MM.1S (cell line): ENCODE results near the gene RIOK2.

Source experiments
- DNase-seq: peaks from one replicate; pipeline ENCODE4 v3.0.0-alpha.2; 2015
- H2AFZ ChIP-seq: fragments of 300-600 bp; sonication (generic); 2 replicates; pipeline ENCODE4 v1.6.0; 2016; ENCODE audit warnings: antibody characterized with exemption, low read length
- H3F3A ChIP-seq: fragments of 300-600 bp; sonication (generic); 2 replicates; pipeline ENCODE4 v1.6.1; 2016; ENCODE audit warnings: mild to moderate bottlenecking, antibody characterized with exemption, low read length, moderate library complexity, mixed read lengths; ENCODE audit not compliant: insufficient read depth
- H3K27ac ChIP-seq: fragments of 300-600 bp; sonication (generic); 2 replicates; pipeline ENCODE4 v1.5.1; 2016; ENCODE audit warnings: mild to moderate bottlenecking, low read length
- H3K27me3 ChIP-seq: fragments of 300-600 bp; sonication (generic); replicated peaks from 2 replicates; pipeline ENCODE4 v1.6.0; 2016; ENCODE audit warnings: low read length; ENCODE audit not compliant: insufficient read depth
- H3K36me3 ChIP-seq: fragments of 300-600 bp; sonication (generic); replicated peaks from 2 replicates; pipeline ENCODE4 v1.6.1; 2016; ENCODE audit warnings: mild to moderate bottlenecking, low read length, mixed read lengths; ENCODE audit not compliant: insufficient read depth
- H3K4me1 ChIP-seq: fragments of 300-600 bp; sonication (generic); 2 replicates; pipeline ENCODE4 v1.6.1; 2016; ENCODE audit warnings: low read length, mixed read lengths
- H3K4me2 ChIP-seq: fragments of 300-600 bp; sonication (generic); 2 replicates; pipeline ENCODE4 v1.6.0; 2016; ENCODE audit warnings: low read depth, low read length
- H3K4me3 ChIP-seq: fragments of 300-600 bp; sonication (generic); 2 replicates; pipeline ENCODE4 v1.5.1; 2016; ENCODE audit warnings: low read length, mixed read lengths
- H3K79me2 ChIP-seq: fragments of 300-600 bp; sonication (generic); 2 replicates; pipeline ENCODE4 v1.6.1; 2016; ENCODE audit warnings: mixed run types, low read length, mixed read lengths
- H3K9ac ChIP-seq: fragments of 300-600 bp; sonication (generic); 2 replicates; pipeline ENCODE4 v1.6.1; 2016; ENCODE audit warnings: low read length, mixed read lengths
- H3K9me2 ChIP-seq: fragments of 300-600 bp; sonication (generic); replicated peaks from 2 replicates; pipeline ENCODE4 v1.6.1; 2016; ENCODE audit warnings: mild to moderate bottlenecking, low read length, mixed read lengths; ENCODE audit not compliant: insufficient read depth
- H3K9me3 ChIP-seq: fragments of 300-600 bp; sonication (generic); replicated peaks from 2 replicates; pipeline ENCODE4 v1.6.1; 2016; ENCODE audit warnings: mild to moderate bottlenecking, low read length, mixed read lengths; ENCODE audit not compliant: insufficient read depth
- H4K20me1 ChIP-seq: fragments of 300-600 bp; sonication (generic); 2 replicates; pipeline ENCODE4 v1.6.1; 2016; ENCODE audit warnings: mild to moderate bottlenecking, low read length, moderate library complexity, mixed read lengths; ENCODE audit not compliant: insufficient read depth
- EZH2 ChIP-seq: fragments of 300-600 bp; sonication (generic); optimal IDR thresholded peaks from 2 replicates; pipeline ENCODE3; 2017; ENCODE audit warnings: low read depth, mild to moderate bottlenecking, antibody characterized with exemption, low read length, mixed read lengths
- EZH2phosphoT487 ChIP-seq: fragments of 300-600 bp; sonication (generic); IDR thresholded peaks from 2 replicates; pipeline ENCODE4 v1.6.1; 2018; ENCODE audit warnings: antibody characterized with exemption, low read length
- TF ChIP-seq, protein P1 (sequence below): fragments of 300-600 bp; sonication (generic); IDR thresholded peaks from 2 replicates; pipeline ENCODE4 v1.5.1; 2016; ENCODE audit warnings: antibody characterized with exemption, low read length, mixed read lengths

The RIOK2 gene

DNA sequence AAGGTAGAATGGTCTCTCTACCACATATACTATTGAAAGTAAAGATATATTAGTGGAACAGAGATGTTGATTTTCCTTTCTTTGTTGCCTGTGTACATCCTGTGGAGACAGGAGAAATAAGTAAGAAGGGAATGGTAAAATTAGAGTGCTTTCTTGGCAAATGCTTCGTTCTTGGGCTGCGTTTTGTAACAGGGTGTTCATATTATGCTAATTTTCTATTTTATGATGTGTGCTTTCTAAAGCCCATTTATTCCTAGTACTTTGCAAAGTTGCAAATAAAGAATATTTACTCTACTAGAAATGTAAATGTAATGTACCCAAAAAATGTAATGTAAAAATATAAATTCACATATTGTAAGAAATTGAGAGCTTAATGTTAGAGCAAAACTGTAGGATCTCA, 40.5 kb upstream of the RIOK2 start:
- TF ChIP-seq EZH2 (no peak), EZH2phosphoT487 (no peak)
- TF ChIP-seq, protein P1, sequence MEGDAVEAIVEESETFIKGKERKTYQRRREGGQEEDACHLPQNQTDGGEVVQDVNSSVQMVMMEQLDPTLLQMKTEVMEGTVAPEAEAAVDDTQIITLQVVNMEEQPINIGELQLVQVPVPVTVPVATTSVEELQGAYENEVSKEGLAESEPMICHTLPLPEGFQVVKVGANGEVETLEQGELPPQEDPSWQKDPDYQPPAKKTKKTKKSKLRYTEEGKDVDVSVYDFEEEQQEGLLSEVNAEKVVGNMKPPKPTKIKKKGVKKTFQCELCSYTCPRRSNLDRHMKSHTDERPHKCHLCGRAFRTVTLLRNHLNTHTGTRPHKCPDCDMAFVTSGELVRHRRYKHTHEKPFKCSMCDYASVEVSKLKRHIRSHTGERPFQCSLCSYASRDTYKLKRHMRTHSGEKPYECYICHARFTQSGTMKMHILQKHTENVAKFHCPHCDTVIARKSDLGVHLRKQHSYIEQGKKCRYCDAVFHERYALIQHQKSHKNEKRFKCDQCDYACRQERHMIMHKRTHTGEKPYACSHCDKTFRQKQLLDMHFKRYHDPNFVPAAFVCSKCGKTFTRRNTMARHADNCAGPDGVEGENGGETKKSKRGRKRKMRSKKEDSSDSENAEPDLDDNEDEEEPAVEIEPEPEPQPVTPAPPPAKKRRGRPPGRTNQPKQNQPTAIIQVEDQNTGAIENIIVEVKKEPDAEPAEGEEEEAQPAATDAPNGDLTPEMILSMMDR, result no peak
- Histone ChIP-seq H3F3A (no peaks in the 10 kb centered on the region), H3K27ac (no peak overlapping the region)

DNA sequence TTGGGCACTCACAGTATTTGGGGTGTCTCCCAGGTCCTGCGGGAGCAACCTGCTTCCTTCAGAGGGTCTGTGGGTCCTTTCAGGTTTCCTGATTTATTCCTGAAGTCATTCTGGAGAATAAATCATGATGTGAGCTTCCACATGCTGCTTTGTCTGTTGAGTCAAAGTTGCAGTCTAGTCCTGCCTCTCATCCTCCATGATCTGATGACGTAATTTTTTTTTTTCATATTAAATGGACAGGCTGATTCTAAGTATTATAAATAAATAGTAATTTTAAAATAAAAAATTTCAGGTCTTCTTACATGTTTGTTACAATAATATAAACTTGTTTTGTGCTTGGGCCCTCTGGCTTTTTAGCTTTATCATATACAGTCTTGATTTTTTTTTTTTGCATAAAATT, 26.3 kb upstream of the RIOK2 start:
- TF ChIP-seq EZH2 (no peak), EZH2phosphoT487 (no peak)
- TF ChIP-seq, protein P1, result no peak

More for the DNA sequence above, 40.5 kb upstream of the RIOK2 start:
- no peak overlapping the region for H2AFZ ChIP-seq
- no peak overlapping the region for H3K4me2 ChIP-seq
- H3K9me2 ChIP-seq, result no peaks in the 10 kb centered on the region
- no peak overlapping the region for H3K4me3 ChIP-seq
- no peaks in the 10 kb centered on the region for H3K36me3 ChIP-seq
- no peaks in the 10 kb centered on the region for H3K27me3 ChIP-seq
- no peak overlapping the region for H3K9ac ChIP-seq
- H3K4me1 ChIP-seq, result no peaks in the 10 kb centered on the region
- DNase-seq, result no peak
- no peaks in the 10 kb centered on the region for H3K9me3 ChIP-seq
- no peaks in the 10 kb centered on the region for H3K79me2 ChIP-seq
- no peaks in the 10 kb centered on the region for H4K20me1 ChIP-seq

DNA sequence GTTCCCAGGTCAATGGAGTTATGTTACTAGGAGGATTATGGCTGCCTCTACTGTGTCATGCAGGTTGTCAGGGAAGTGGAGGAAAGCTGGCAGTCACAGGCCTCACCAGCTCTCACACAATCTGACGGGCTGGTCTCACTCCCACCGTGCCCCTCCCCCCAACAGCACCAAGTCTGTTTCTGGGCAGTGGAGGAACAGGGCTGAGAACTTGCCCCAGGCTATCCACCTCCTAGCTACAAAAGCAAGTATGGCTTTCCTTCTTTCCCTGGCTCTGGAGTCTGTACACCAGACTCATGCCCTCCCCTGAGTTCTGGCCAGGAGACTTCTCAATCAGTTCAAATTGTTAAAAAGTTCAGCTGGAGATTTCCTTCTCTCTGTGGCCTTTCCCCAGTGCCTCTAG, 25.7 kb upstream of the RIOK2 start:
- no peak overlapping the region for H3K9ac ChIP-seq
- no peak overlapping the region for H3K27ac ChIP-seq
- H3K36me3 ChIP-seq, result no peaks in the 10 kb centered on the region
- no peak overlapping the region for H3K4me2 ChIP-seq
- no peaks in the 10 kb centered on the region for H3K9me2 ChIP-seq
- H4K20me1 ChIP-seq, result no peaks in the 10 kb centered on the region
- TF ChIP-seq EZH2, result no peak
- TF ChIP-seq, protein P1, result no peak
- TF ChIP-seq EZH2phosphoT487, result no peak
- H3F3A ChIP-seq, result no peaks in the 10 kb centered on the region
- no peaks in the 10 kb centered on the region for H3K9me3 ChIP-seq
- no peak overlapping the region for H2AFZ ChIP-seq
- no peaks in the 10 kb centered on the region for H3K4me1 ChIP-seq
- no peaks in the 10 kb centered on the region for H3K27me3 ChIP-seq
- no peaks in the 10 kb centered on the region for H3K79me2 ChIP-seq
- no peak for DNase-seq
- H3K4me3 ChIP-seq, result no peak overlapping the region

More for the DNA sequence above, 26.3 kb upstream of the RIOK2 start:
- Histone ChIP-seq H3F3A (no peaks in the 10 kb centered on the region), H3K4me1 (no peaks in the 10 kb centered on the region), H3K79me2 (no peaks in the 10 kb centered on the region), H3K4me3 (no peak overlapping the region), H3K36me3 (no peaks in the 10 kb centered on the region), H3K27me3 (no peaks in the 10 kb centered on the region), H3K9ac (no peak overlapping the region), H3K9me3 (no peaks in the 10 kb centered on the region), H4K20me1 (no peaks in the 10 kb centered on the region), H2AFZ (no peak overlapping the region), H3K27ac (no peak overlapping the region), H3K9me2 (no peaks in the 10 kb centered on the region), H3K4me2 (no peak overlapping the region)
- no peak for DNase-seq
